H1 (cell line): ENCODE results near the gene TPRKB.

Experiments
- ASH2L ChIP-seq: fragments of 200-600, 300-600 bp; sonication (generic); IDR thresholded peaks from one replicate; pipeline ENCODE4 v1.7.1; 2017; ENCODE audit warnings: low read length
- CHD2 ChIP-seq: IDR thresholded peaks from 2 replicates; pipeline ENCODE4 v1.6.1; 2012; ENCODE audit warnings: low read length, improper control_type of control experiment
- JUND ChIP-seq: IDR thresholded peaks from 2 replicates; pipeline ENCODE4 v1.6.1; 2011; ENCODE audit warnings: mild to moderate bottlenecking, improper control_type of control experiment, low read length
- KDM4A ChIP-seq: IDR thresholded peaks from one replicate; pipeline ENCODE4 v1.7.1; 2012; ENCODE audit warnings: low read depth, mild to moderate bottlenecking, moderate library complexity, low read length, inconsistent platforms; ENCODE audit not compliant: severe bottlenecking
- MAFK ChIP-seq: IDR thresholded peaks from 2 replicates; pipeline ENCODE4 v1.6.1; 2012; ENCODE audit warnings: low read depth, mild to moderate bottlenecking, improper control_type of control experiment, low read length
- RXRA ChIP-seq: IDR thresholded peaks from 2 replicates; pipeline ENCODE4 v1.6.1; 2011; ENCODE audit warnings: low read depth, mild to moderate bottlenecking, low read length, moderate library complexity; ENCODE audit not compliant: insufficient read depth
- SAP30 ChIP-seq: fragments of 300-600 bp; sonication (generic); IDR thresholded peaks from 2 replicates; pipeline ENCODE4 v1.7.1; 2012; ENCODE audit warnings: low read length, moderate library complexity, mild to moderate bottlenecking, inconsistent platforms; ENCODE audit not compliant: insufficient read depth, insufficient replicate concordance
- TEAD4 ChIP-seq: IDR thresholded peaks from 2 replicates; pipeline ENCODE4 v1.6.1; 2012; ENCODE audit warnings: low read depth, low read length, inconsistent platforms, mixed read lengths
- TF ChIP-seq, protein P1 (sequence below), 3 experiments: IDR thresholded peaks; 1 replicate in 2 of 3; 2 replicates in 1 of 3; pipeline versions ENCODE4 v1.5.1 to v1.6.1; 2011; ENCODE audit warnings: low read length in 3 of 3, mild to moderate bottlenecking in 3 of 3, inconsistent platforms in 2 of 3, low read depth in 1 of 3, moderate library complexity in 1 of 3; ENCODE audit not compliant: insufficient read depth in 1 of 3; ENCODE audit errors: control extremely low read depth in 1 of 3

DNA sequence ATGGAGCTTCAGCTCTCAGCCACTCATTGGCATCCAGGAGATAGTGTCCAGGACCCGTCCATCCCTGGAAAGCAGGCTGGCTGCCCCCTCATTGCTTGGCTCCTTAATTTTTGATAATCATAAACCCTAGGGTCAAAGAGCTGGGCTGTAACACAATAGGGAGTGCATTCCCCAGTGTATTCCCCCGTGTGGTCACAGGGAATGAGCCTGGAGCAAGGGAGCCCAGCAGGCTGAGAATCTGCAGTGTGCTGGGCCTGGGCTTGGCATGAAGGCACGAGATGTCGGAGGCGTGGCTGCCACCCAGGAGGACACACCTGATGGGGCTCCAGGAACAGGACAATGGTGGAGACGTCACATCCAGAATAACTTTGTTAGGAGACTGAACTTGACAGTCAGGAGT, 18.7 kb downstream of the TPRKB start:
- TF ChIP-seq KDM4A (no peak), RXRA (no peak), ASH2L (no peak), TEAD4 (no peak), MAFK (no peak), SAP30 (no peak), JUND (no peak), CHD2 (no peak)
- TF ChIP-seq, protein P1, sequence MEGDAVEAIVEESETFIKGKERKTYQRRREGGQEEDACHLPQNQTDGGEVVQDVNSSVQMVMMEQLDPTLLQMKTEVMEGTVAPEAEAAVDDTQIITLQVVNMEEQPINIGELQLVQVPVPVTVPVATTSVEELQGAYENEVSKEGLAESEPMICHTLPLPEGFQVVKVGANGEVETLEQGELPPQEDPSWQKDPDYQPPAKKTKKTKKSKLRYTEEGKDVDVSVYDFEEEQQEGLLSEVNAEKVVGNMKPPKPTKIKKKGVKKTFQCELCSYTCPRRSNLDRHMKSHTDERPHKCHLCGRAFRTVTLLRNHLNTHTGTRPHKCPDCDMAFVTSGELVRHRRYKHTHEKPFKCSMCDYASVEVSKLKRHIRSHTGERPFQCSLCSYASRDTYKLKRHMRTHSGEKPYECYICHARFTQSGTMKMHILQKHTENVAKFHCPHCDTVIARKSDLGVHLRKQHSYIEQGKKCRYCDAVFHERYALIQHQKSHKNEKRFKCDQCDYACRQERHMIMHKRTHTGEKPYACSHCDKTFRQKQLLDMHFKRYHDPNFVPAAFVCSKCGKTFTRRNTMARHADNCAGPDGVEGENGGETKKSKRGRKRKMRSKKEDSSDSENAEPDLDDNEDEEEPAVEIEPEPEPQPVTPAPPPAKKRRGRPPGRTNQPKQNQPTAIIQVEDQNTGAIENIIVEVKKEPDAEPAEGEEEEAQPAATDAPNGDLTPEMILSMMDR (IDR thresholded peaks at IDR 0.05; ENCODE audit: control extremely low read depth in 1 of 3, insufficient read depth in 1 of 3, low read depth in 1 of 3, low read length in 3 of 3) = no peak
